ENCODE measurements around the gene C17orf100. TPM values are rescaled to one million over a fixed set of nuclear protein-coding genes. Genes with fewer than 3 reads are reported as not detected.

C17orf100 gene
- 1.6 and 2.9 TPM in 2 replicates for total RNA-seq

DNA sequence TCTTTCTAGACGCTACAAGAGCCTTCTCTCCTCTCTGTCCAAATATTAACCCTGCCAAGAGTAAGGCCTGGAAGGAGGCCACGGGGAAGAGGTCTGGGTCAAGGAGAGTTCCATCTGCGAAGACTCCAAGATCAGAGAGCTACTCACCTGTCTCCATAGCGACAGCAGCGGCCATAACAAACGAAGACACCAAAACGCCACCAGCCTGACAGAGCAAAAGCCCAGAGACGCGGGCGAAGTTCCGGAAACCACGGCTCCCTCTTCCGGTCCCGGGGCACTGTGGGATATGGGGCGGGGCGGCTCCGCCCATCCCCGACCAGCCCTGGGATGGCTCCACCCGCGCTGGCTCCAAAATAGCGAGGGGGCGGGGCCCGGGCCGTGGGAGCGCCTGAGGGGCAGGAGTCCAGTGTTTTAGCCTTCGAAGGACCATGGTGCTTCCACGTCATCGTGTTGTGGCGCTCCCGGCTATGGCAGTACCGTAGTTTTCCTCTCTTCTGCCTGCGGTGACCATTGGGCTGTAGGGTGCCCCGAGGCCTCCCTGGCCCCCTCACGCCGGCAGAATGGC lies at the start of gene C17orf100, which contains the start of gene MED31:
TSS of gene C17orf100 (plus strand) at position 409 of the 565 bp plus-strand sequence. CDS start at position 561, 152 bp downstream.
TSS of gene MED31 (minus strand) at position 252 of the 565 bp plus-strand sequence. CDS start at position 175, 77 bp downstream.

DNA sequence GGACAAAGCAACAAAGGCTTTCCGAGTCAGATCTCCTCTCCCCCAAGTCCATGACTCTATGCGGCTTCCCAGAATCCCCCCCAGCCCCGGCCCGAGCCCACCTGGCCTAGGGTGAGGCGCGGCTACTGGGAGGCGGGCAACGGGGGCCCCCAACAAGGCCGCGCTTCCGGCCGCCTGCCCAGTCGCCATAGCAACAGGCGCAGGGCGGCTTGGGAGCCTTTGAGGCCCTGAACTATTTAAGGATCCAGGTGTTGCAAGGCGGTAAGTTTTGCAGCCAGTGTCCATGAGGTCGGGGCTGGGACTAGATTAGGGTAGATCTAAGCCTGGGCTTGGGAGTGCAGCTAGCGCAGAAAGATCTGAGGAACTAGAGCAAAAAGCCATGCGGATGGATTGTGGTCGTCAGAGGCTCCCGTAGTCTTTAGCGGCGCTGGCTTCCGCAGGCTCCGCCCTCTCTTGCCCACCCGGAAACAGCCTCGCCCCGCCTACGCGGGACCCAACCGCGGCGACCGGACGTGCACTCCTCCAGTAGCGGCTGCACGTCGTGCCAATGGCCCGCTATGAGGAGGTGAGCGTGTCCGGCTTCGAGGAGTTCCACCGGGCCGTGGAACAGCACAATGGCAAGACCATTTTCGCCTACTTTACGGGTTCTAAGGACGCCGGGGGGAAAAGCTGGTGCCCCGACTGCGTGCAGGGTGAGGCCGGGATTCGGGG lies 10.9 kb upstream of the C17orf100 start, which contains the start of the genes KIAA0753 and TXNDC17:
TSS of gene KIAA0753 (minus strand) at position 176 of the 711 bp plus-strand sequence. CDS start 5,608 bp downstream, outside the sequence.
TSS of gene TXNDC17 (plus strand) at position 525 of the 711 bp plus-strand sequence. CDS start at position 548, 23 bp downstream.

Other genes starting within 250 kb of the C17orf100 start
- gene AIPL1, start 216.6 kb upstream of the C17orf100 start, total RNA-seq: not detected in 2 replicates
- 10.5 and 15.2 TPM in 2 replicates for gene PIMREG, start 207.3 kb upstream of the C17orf100 start, total RNA-seq
- gene PITPNM3, start 95.2 kb upstream of the C17orf100 start, total RNA-seq: 0.90 and 2.1 TPM in 2 replicates
- gene KIAA0753, start 11.1 kb upstream of the C17orf100 start, total RNA-seq: 7.9 and 15.1 TPM in 2 replicates
- 150 and 225 TPM in 2 replicates for gene TXNDC17, start 10.7 kb upstream of the C17orf100 start, total RNA-seq
- gene MED31, start 157 bp upstream of the C17orf100 start, total RNA-seq: 13.4 and 16.4 TPM in 2 replicates
- gene SLC13A5, start 61.6 kb downstream of the C17orf100 start, total RNA-seq: not detected in 2 replicates
- 3.2 and 4.4 TPM in 2 replicates for gene XAF1, start 104.3 kb downstream of the C17orf100 start, total RNA-seq
- not detected in 2 replicates for gene FBXO39, start 124.5 kb downstream of the C17orf100 start, total RNA-seq
- gene TEKT1, start 180.0 kb downstream of the C17orf100 start, total RNA-seq: not detected in 2 replicates